SK-N-SH (cell line): ENCODE results near the gene NEMP1. TPM values are rescaled to one million over a fixed set of nuclear protein-coding genes. Genes with fewer than 3 reads are reported as not detected.

Experiments
- CTCF ChIA-PET: fragments of 300-600, 350-600 bp; formaldehyde crosslinking; extraction: SDS; loops from one replicate; lab custom pipeline; 2021; lab: Yijun Ruan, JAX
- POLR2A ChIA-PET: fragments of 350-600 bp; sonication (Branson Sonifier 250); formaldehyde crosslinking; extraction: SDS; loops from one replicate; lab custom pipeline; 2020; ENCODE audit warnings: antibody characterized with exemption, inconsistent platforms; lab: Yijun Ruan, JAX
- DNase-seq: peaks from one replicate; pipeline ENCODE4 v3.0.0; 2012
- H2AFZ ChIP-seq: fragments of 200-600 bp; sonication (generic); 2 replicates; pipeline ENCODE4 v1.8.1; 2016; ENCODE audit warnings: antibody characterized with exemption, mild to moderate bottlenecking, low read depth
- H3F3A ChIP-seq: fragments of 200-600 bp; sonication (generic); replicated peaks from 2 replicates; pipeline ENCODE3; 2016; ENCODE audit warnings: antibody characterized with exemption, mild to moderate bottlenecking; ENCODE audit not compliant: insufficient read depth
- H3K27ac ChIP-seq, 2 experiments: fragments of 200-500 bp in 1 of 2; fragments of 200-600 bp in 1 of 2; sonication (Bioruptor generic) in 1 of 2; sonication (generic), shearing (Covaris generic) in 1 of 2; 2 replicates each; pipeline versions ENCODE4 v1.5.1 to v1.6.1; 2014 to 2016; ENCODE audit warnings: low read depth in 2 of 2, inconsistent platforms in 1 of 2, low read length in 1 of 2, mild to moderate bottlenecking in 1 of 2, mixed read lengths in 1 of 2
- H3K27me3 ChIP-seq: fragments of 200-600 bp; sonication (generic), shearing (Covaris generic); 2 replicates; pipeline ENCODE4 v1.6.1; 2016; ENCODE audit warnings: mixed run types; ENCODE audit not compliant: insufficient read depth
- H3K36me3 ChIP-seq, 2 experiments: fragments of 200-500 bp in 1 of 2; fragments of 200-600 bp in 1 of 2; sonication (Bioruptor generic) in 1 of 2; sonication (generic) in 1 of 2; replicated peaks in 1 of 2; 2 replicates each; pipeline versions ENCODE3 to v1.5.1; 2014 to 2016; ENCODE audit warnings: low read length in 1 of 2, mild to moderate bottlenecking in 1 of 2; ENCODE audit not compliant: insufficient read depth in 2 of 2, control insufficient read depth in 1 of 2
- H3K4me1 ChIP-seq, 2 experiments: fragments of 200-500 bp in 1 of 2; fragments of 200-600 bp in 1 of 2; sonication (Bioruptor generic) in 1 of 2; sonication (generic), shearing (Covaris generic) in 1 of 2; 2 replicates each; pipeline versions ENCODE4 v1.5.1 to v1.6.1; 2014 to 2016; ENCODE audit warnings: low read depth in 1 of 2, low read length in 1 of 2, mixed run types in 1 of 2; ENCODE audit not compliant: insufficient read depth in 2 of 2, control insufficient read depth in 1 of 2
- H3K4me2 ChIP-seq: fragments of 200-600 bp; sonication (generic), shearing (Covaris generic); 2 replicates; pipeline ENCODE4 v1.6.1; 2017; ENCODE audit warnings: mixed run types
- H3K4me3 ChIP-seq, 2 experiments: fragments of 200-500 bp in 1 of 2; fragments of 200-600 bp in 1 of 2; sonication (Bioruptor generic) in 1 of 2; sonication (generic), shearing (Covaris generic) in 1 of 2; 2 replicates each; pipeline versions ENCODE4 v1.5.1 to v1.8.1; 2014 to 2016; ENCODE audit warnings: low read depth in 2 of 2, inconsistent platforms in 1 of 2, low read length in 1 of 2, mild to moderate bottlenecking in 1 of 2, mixed read lengths in 1 of 2, moderate library complexity in 1 of 2
- H3K79me2 ChIP-seq: fragments of 200-600 bp; sonication (generic); 2 replicates; pipeline ENCODE4 v1.8.1; 2017; ENCODE audit warnings: mild to moderate bottlenecking; ENCODE audit not compliant: insufficient read depth
- H3K9ac ChIP-seq: fragments of 200-600 bp; sonication (generic); 2 replicates; pipeline ENCODE4 v1.6.1; 2017; ENCODE audit warnings: mixed run types
- H3K9me2 ChIP-seq: fragments of 200-600 bp; sonication (generic); 2 replicates; pipeline ENCODE4 v1.6.1; 2017; ENCODE audit warnings: mixed run types
- H3K9me3 ChIP-seq: fragments of 200-600 bp; sonication (generic); 2 replicates; pipeline ENCODE4 v1.6.1; 2017; ENCODE audit warnings: mixed run types, mild to moderate bottlenecking, moderate library complexity
- H4K20me1 ChIP-seq: fragments of 200-600 bp; sonication (generic); 2 replicates; pipeline ENCODE4 v1.6.1; 2017; ENCODE audit warnings: mild to moderate bottlenecking, mixed run types; ENCODE audit not compliant: insufficient read depth
- EZH2phosphoT487 ChIP-seq: fragments of 200-600 bp; sonication (generic); IDR thresholded peaks from 2 replicates; pipeline ENCODE4 v1.6.1; 2017; ENCODE audit warnings: low read depth, mixed run types, mild to moderate bottlenecking, antibody characterized with exemption, moderate library complexity, borderline replicate concordance
- FOXJ3 ChIP-seq: sonication (generic); formaldehyde crosslinking; IDR thresholded peaks from 2 replicates; pipeline ENCODE4 v1.5.1; 2020; ENCODE audit warnings: mild to moderate bottlenecking, missing genetic modification reagents
- GATA2 ChIP-seq: sonication (generic); formaldehyde crosslinking; IDR thresholded peaks from 2 replicates; pipeline ENCODE4 v1.5.0; 2020; ENCODE audit warnings: mild to moderate bottlenecking, missing genetic modification reagents
- RAD21 ChIP-seq: IDR thresholded peaks from 2 replicates; pipeline ENCODE4 v1.6.1; 2012; ENCODE audit warnings: mild to moderate bottlenecking, low read length
- REST ChIP-seq: IDR thresholded peaks from 2 replicates; pipeline ENCODE4 v1.6.1; 2012; ENCODE audit warnings: mild to moderate bottlenecking, low read depth, low read length, moderate library complexity
- SMC3 ChIP-seq: IDR thresholded peaks from 2 replicates; pipeline ENCODE4 v1.6.1; 2012; ENCODE audit warnings: low read depth, low read length, improper control_type of control experiment
- TEAD4 ChIP-seq: IDR thresholded peaks from 2 replicates; pipeline ENCODE4 v1.4.0; 2012; ENCODE audit warnings: mild to moderate bottlenecking, borderline replicate concordance; ENCODE audit not compliant: insufficient read depth
- ZBTB33 ChIP-seq: IDR thresholded peaks from 2 replicates; pipeline ENCODE4 v1.4.0; 2012; ENCODE audit warnings: low read depth, borderline replicate concordance
- WGBS: methylation state at CpG from one replicate; pipeline ENCODE4 v1.1.6; 2017; ENCODE audit warnings: low lambda C conversion rate; 5-methylcytosine and 5-hydroxymethylcytosine counted together
- polyA plus RNA-seq, 3 experiments: library from polyadenylated mRNA; depleted of rRNA; stranded (reverse); fragments of >200 nt; gene quantifications; 2 replicates each; pipeline ENCODE4 v1.2.3, GENCODE V29; 2012
- TF ChIP-seq, protein P1 (sequence below): fragments of 200-600 bp; sonication (generic); IDR thresholded peaks from 2 replicates; pipeline ENCODE4 v1.6.1; 2017; ENCODE audit warnings: antibody characterized with exemption, mild to moderate bottlenecking, moderate library complexity

The NEMP1 gene
- polyA plus RNA-seq, 1 of the 3 experiments (the other 2 are of a cell fraction) = 6.2 TPM

- H3K9me3 ChIP-seq = no peaks in the 10 kb centered on the region
- no peak overlapping the region for H3K4me2 ChIP-seq
- no peaks in the 10 kb centered on the region for H4K20me1 ChIP-seq
- no peaks in the 10 kb centered on the region for H3K27me3 ChIP-seq
- ChIA-PET POLR2A (interaction anchor here (0.7 to 2.7 kb wide), 2 partner anchors 20 to 42 kb away, joined by 3 to 23 read pairs; partner anchors contain the start of gene NAB2), CTCF (interaction anchor here (0.6 to 14.9 kb wide), 42 partner anchors 9 to 433 kb away, joined by 3 to 339 read pairs (median 4); partner anchors contain the start of genes LRP1, MYO1A, NAB2 and NEMP1)
- WGBS = 47% methylated on average over 3 of the region's 3 CpGs
- peaks cover 7 to 14% of the 10 kb centered on the region in 2 experiments for H3K36me3 ChIP-seq
- H3K9me2 ChIP-seq = no peaks in the 10 kb centered on the region
- H3K79me2 ChIP-seq = peaks cover 18% of the 10 kb centered on the region
- no peak overlapping the region for H3K27ac ChIP-seq
- H3K9ac ChIP-seq = no peak overlapping the region
- DNase-seq = peak; percentile 59
- H3F3A ChIP-seq = peaks cover 16% of the 10 kb centered on the region
- no peak overlapping the region; the same call in 1 of the 2 replicates for H2AFZ ChIP-seq
- TF ChIP-seq FOXJ3 (no peak), GATA2 (no peak), RAD21 (peak; percentile 96), REST (no peak), ZBTB33 (no peak), EZH2phosphoT487 (no peak), TEAD4 (no peak), SMC3 (peak; percentile 97)
- TF ChIP-seq, protein P1, sequence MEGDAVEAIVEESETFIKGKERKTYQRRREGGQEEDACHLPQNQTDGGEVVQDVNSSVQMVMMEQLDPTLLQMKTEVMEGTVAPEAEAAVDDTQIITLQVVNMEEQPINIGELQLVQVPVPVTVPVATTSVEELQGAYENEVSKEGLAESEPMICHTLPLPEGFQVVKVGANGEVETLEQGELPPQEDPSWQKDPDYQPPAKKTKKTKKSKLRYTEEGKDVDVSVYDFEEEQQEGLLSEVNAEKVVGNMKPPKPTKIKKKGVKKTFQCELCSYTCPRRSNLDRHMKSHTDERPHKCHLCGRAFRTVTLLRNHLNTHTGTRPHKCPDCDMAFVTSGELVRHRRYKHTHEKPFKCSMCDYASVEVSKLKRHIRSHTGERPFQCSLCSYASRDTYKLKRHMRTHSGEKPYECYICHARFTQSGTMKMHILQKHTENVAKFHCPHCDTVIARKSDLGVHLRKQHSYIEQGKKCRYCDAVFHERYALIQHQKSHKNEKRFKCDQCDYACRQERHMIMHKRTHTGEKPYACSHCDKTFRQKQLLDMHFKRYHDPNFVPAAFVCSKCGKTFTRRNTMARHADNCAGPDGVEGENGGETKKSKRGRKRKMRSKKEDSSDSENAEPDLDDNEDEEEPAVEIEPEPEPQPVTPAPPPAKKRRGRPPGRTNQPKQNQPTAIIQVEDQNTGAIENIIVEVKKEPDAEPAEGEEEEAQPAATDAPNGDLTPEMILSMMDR = peak; percentile 84
- H3K4me1 ChIP-seq = peaks cover 0 to 2% of the 10 kb centered on the region in 2 experiments; a peak in 1 of 4 replicates
- no peak overlapping the region; a peak in 1 of 4 replicates for H3K4me3 ChIP-seq
Measured at GRCh38 chr12:57069523-57069922, 9.1 kb downstream of the NEMP1 start.
